Measurements from ENCODE around the gene DTD1.

DTD1 gene

GRCh38 chr20:18702736-18703135 lies 114.9 kb downstream of the DTD1 start:
- no peaks in the 10 kb centered on the region for H3K36me3 ChIP-seq
- peaks cover 8 to 12% (median 9%) of the 10 kb centered on the region in 10 experiments for H3K4me1 ChIP-seq
- H3K9me3 ChIP-seq (replicated peaks in 1 of 11): peaks cover 0 to 8% (median 0%) of the 10 kb centered on the region in 11 experiments; a peak in 3 of 22 replicates
- no peaks in the 10 kb centered on the region for H4K20me1 ChIP-seq
- no peaks in the 10 kb centered on the region for H3K27me3 ChIP-seq
- TF ChIP-seq Cebpa-rat (IDR thresholded peaks at IDR 0.05): no peak
- H3K4me3 ChIP-seq: no peak overlapping the region
- no peak overlapping the region for H3K27ac ChIP-seq
- no peak overlapping the region for H3K9ac ChIP-seq
- H3K4me2 ChIP-seq: no peak overlapping the region

GRCh38 chr20:18705490-18705889 lies 117.6 kb downstream of the DTD1 start:
- Histone ChIP-seq H3K27ac (no peak overlapping the region), H3K4me3 (no peak overlapping the region), H3K4me2 (no peak overlapping the region), H3K9ac (no peak overlapping the region), H3K4me1 (peaks cover 8 to 12% (median 9%) of the 10 kb centered on the region in 10 experiments), H3K36me3 (no peaks in the 10 kb centered on the region), H3K27me3 (no peaks in the 10 kb centered on the region), H3K9me3 (replicated peaks in 1 of 11) (no peaks in the 10 kb centered on the region), H4K20me1 (no peaks in the 10 kb centered on the region)
- TF ChIP-seq Cebpa-rat (IDR thresholded peaks at IDR 0.05): no peak

GRCh38 chr20:18705910-18706309 lies 118.1 kb downstream of the DTD1 start:
- no peaks in the 10 kb centered on the region for H3K36me3 ChIP-seq
- H3K4me1 ChIP-seq: peaks cover 8 to 12% (median 9%) of the 10 kb centered on the region in 10 experiments
- H3K27me3 ChIP-seq: no peaks in the 10 kb centered on the region
- H3K27ac ChIP-seq: no peak overlapping the region
- H4K20me1 ChIP-seq: no peaks in the 10 kb centered on the region
- TF ChIP-seq Cebpa-rat (IDR thresholded peaks at IDR 0.05): 0 out of 22 replicates have a peak, but pooled peaks of 1 of the 11 experiments have one; percentile 28
- no peak overlapping the region for H3K4me2 ChIP-seq
- H3K9me3 ChIP-seq (replicated peaks in 1 of 11): no peaks in the 10 kb centered on the region
- H3K4me3 ChIP-seq: no peak overlapping the region
- no peak overlapping the region for H3K9ac ChIP-seq

- Histone ChIP-seq H3K27me3 (no peaks in the 10 kb centered on the region), H3K9ac (no peak overlapping the region), H4K20me1 (no peaks in the 10 kb centered on the region), H3K4me2 (no peak overlapping the region), H3K4me3 (no peak overlapping the region), H3K9me3 (replicated peaks in 1 of 11) (no peaks in the 10 kb centered on the region), H3K27ac (no peak overlapping the region), H3K36me3 (no peaks in the 10 kb centered on the region), H3K4me1 (no peaks in the 10 kb centered on the region)
- no peak for TF ChIP-seq Cebpa-rat (IDR thresholded peaks at IDR 0.05)
These were observed 124.3 kb downstream of the DTD1 start for GRCh38 chr20:18712131-18712530.

- no peak for TF ChIP-seq Cebpa-rat (IDR thresholded peaks at IDR 0.05)
- Histone ChIP-seq H4K20me1 (no peaks in the 10 kb centered on the region), H3K4me3 (no peak overlapping the region), H3K4me1 (no peaks in the 10 kb centered on the region), H3K4me2 (no peak overlapping the region), H3K27ac (no peak overlapping the region), H3K36me3 (no peaks in the 10 kb centered on the region), H3K9ac (no peak overlapping the region), H3K9me3 (replicated peaks in 1 of 11) (no peaks in the 10 kb centered on the region), H3K27me3 (no peaks in the 10 kb centered on the region)
These were observed 125.0 kb downstream of the DTD1 start for GRCh38 chr20:18712882-18713281.

- no peak overlapping the region for H3K27ac ChIP-seq
- H3K4me2 ChIP-seq: no peak overlapping the region
- H3K36me3 ChIP-seq: no peaks in the 10 kb centered on the region
- peaks cover 2 to 7% (median 3%) of the 10 kb centered on the region in 11 experiments; a peak in 18 of 22 replicates for H3K9me3 ChIP-seq (replicated peaks in 1 of 11)
- H3K27me3 ChIP-seq: no peaks in the 10 kb centered on the region
- no peaks in the 10 kb centered on the region for H3K4me1 ChIP-seq
- no peak overlapping the region for H3K9ac ChIP-seq
- TF ChIP-seq Cebpa-rat (IDR thresholded peaks at IDR 0.05): no peak
- H3K4me3 ChIP-seq: no peak overlapping the region
- no peaks in the 10 kb centered on the region for H4K20me1 ChIP-seq
These were observed 127.7 kb downstream of the DTD1 start for GRCh38 chr20:18715564-18715963.

GRCh38 chr20:18717062-18717461 lies 129.2 kb downstream of the DTD1 start:
- Histone ChIP-seq H3K4me3 (no peak overlapping the region), H3K4me2 (no peak overlapping the region), H3K9me3 (replicated peaks in 1 of 11) (peaks cover 7 to 15% (median 11%) of the 10 kb centered on the region in 11 experiments; a peak in 19 of 22 replicates), H3K27ac (no peak overlapping the region), H3K27me3 (no peaks in the 10 kb centered on the region), H3K9ac (no peak overlapping the region), H4K20me1 (no peaks in the 10 kb centered on the region), H3K4me1 (peaks cover 0 to 3% (median 0%) of the 10 kb centered on the region in 10 experiments; a peak in 1 of 20 replicates), H3K36me3 (no peaks in the 10 kb centered on the region)
- TF ChIP-seq Cebpa-rat (IDR thresholded peaks at IDR 0.05): no peak

GRCh38 chr20:18718129-18718528 lies 130.3 kb downstream of the DTD1 start:
- H3K36me3 ChIP-seq: no peaks in the 10 kb centered on the region
- peaks cover 0 to 3% (median 0%) of the 10 kb centered on the region in 10 experiments; a peak in 1 of 20 replicates for H3K4me1 ChIP-seq
- H3K4me2 ChIP-seq: no peak overlapping the region
- no peaks in the 10 kb centered on the region for H4K20me1 ChIP-seq
- no peak overlapping the region for H3K27ac ChIP-seq
- H3K27me3 ChIP-seq: no peaks in the 10 kb centered on the region
- peaks cover 7 to 17% (median 11%) of the 10 kb centered on the region in 11 experiments; a peak in 19 of 22 replicates for H3K9me3 ChIP-seq (replicated peaks in 1 of 11)
- no peak for TF ChIP-seq Cebpa-rat (IDR thresholded peaks at IDR 0.05)
- no peak overlapping the region for H3K9ac ChIP-seq
- H3K4me3 ChIP-seq: no peak overlapping the region

GRCh38 chr20:18719426-18719825 lies 131.6 kb downstream of the DTD1 start:
- no peaks in the 10 kb centered on the region for H3K36me3 ChIP-seq
- no peaks in the 10 kb centered on the region for H3K27me3 ChIP-seq
- no peak overlapping the region for H3K4me2 ChIP-seq
- H3K4me1 ChIP-seq: peaks cover 0 to 3% (median 0%) of the 10 kb centered on the region in 10 experiments; a peak in 1 of 20 replicates
- no peak overlapping the region for H3K27ac ChIP-seq
- peaks cover 7 to 17% (median 11%) of the 10 kb centered on the region in 11 experiments; a peak in 19 of 22 replicates for H3K9me3 ChIP-seq (replicated peaks in 1 of 11)
- TF ChIP-seq Cebpa-rat (IDR thresholded peaks at IDR 0.05): no peak
- H3K4me3 ChIP-seq: no peak overlapping the region
- no peaks in the 10 kb centered on the region for H4K20me1 ChIP-seq
- no peak overlapping the region for H3K9ac ChIP-seq

- Histone ChIP-seq H3K27ac (no peak overlapping the region), H3K4me3 (no peak overlapping the region), H3K27me3 (no peaks in the 10 kb centered on the region), H3K9ac (no peak overlapping the region), H4K20me1 (no peaks in the 10 kb centered on the region), H3K4me1 (peaks cover 0 to 5% (median 0%) of the 10 kb centered on the region in 10 experiments; a peak in 7 of 20 replicates), H3K9me3 (replicated peaks in 1 of 11) (peaks cover 7 to 17% (median 11%) of the 10 kb centered on the region in 11 experiments; a peak in 19 of 22 replicates), H3K4me2 (no peak overlapping the region), H3K36me3 (no peaks in the 10 kb centered on the region)
- TF ChIP-seq Cebpa-rat (IDR thresholded peaks at IDR 0.05): no peak
These were observed 133.8 kb downstream of the DTD1 start for GRCh38 chr20:18721551-18722115.
